Keratinocyte (primary cell): ENCODE measurements around the gene PTBP1. TPM values are rescaled to one million over a fixed set of nuclear protein-coding genes. Genes with fewer than 3 reads are reported as not detected.

Experiments
- DNase-seq: peaks from one replicate; pipeline ENCODE4 v3.0.0-alpha.2; 2011; ENCODE audit warnings: low read depth, missing footprints, low spot score
- FAIRE-seq: peaks from 2 replicates; lab custom pipeline; 2011; peaks lifted over from hg19 to GRCh38; lab: Jason Lieb, UNC
- H2AFZ ChIP-seq: 2 replicates; pipeline ENCODE4 v1.6.0; 2012; ENCODE audit warnings: low read length, control low read depth, inconsistent platforms; ENCODE audit not compliant: control insufficient read depth
- H3K27ac ChIP-seq: 2 replicates; pipeline ENCODE4 v1.5.1; 2011; ENCODE audit warnings: low read length; ENCODE audit not compliant: control insufficient read depth, insufficient read depth
- H3K27me3 ChIP-seq: 3 replicates; pipeline ENCODE4 v1.6.0; 2011; ENCODE audit warnings: low read length; ENCODE audit not compliant: control insufficient read depth, insufficient read depth; ENCODE audit errors: extremely low read depth
- H3K36me3 ChIP-seq, 2 experiments: 2 replicates in 1 of 2; 3 replicates in 1 of 2; pipeline ENCODE4 v1.5.1; 2011; ENCODE audit warnings: low read length in 2 of 2, mild to moderate bottlenecking in 1 of 2; ENCODE audit not compliant: control insufficient read depth in 2 of 2, insufficient read depth in 2 of 2; ENCODE audit errors: extremely low read depth in 1 of 2
- H3K4me1 ChIP-seq: 3 replicates; pipeline ENCODE4 v1.5.1; 2011; ENCODE audit warnings: low read length; ENCODE audit not compliant: control insufficient read depth, insufficient read depth; ENCODE audit errors: extremely low read depth
- H3K4me2 ChIP-seq: 3 replicates; pipeline ENCODE4 v1.6.0; 2011; ENCODE audit warnings: low read depth, low read length; ENCODE audit not compliant: control insufficient read depth, insufficient read depth; ENCODE audit errors: extremely low read depth
- H3K4me3 ChIP-seq, 3 experiments: fragments of 200-600 bp in 1 of 3; sonication (generic) in 1 of 3; 2 replicates in 2 of 3; 3 replicates in 1 of 3; pipeline ENCODE4 v1.5.1; 2011 to 2016; ENCODE audit warnings: low read length in 3 of 3, mild to moderate bottlenecking in 3 of 3, control low read depth in 2 of 3, inconsistent platforms in 1 of 3, low read depth in 1 of 3, mixed read lengths in 1 of 3, mixed run types in 1 of 3, moderate library complexity in 1 of 3; ENCODE audit not compliant: control insufficient read depth in 2 of 3, insufficient read depth in 2 of 3; ENCODE audit errors: extremely low read depth in 1 of 3
- H3K79me2 ChIP-seq: 2 replicates; pipeline ENCODE4 v1.6.0; 2012; ENCODE audit warnings: low read length; ENCODE audit not compliant: control insufficient read depth, insufficient read depth
- H3K9ac ChIP-seq: 3 replicates; pipeline ENCODE4 v1.6.0; 2011; ENCODE audit warnings: low read length; ENCODE audit not compliant: control insufficient read depth, insufficient read depth; ENCODE audit errors: extremely low read depth
- H3K9me1 ChIP-seq: 3 replicates; pipeline ENCODE4 v1.6.0; 2011; ENCODE audit warnings: low read length; ENCODE audit not compliant: control insufficient read depth, insufficient read depth; ENCODE audit errors: extremely low read depth
- H3K9me3 ChIP-seq: 2 replicates; pipeline ENCODE4 v1.5.1; 2012; ENCODE audit warnings: low read depth, low read length; ENCODE audit not compliant: control insufficient read depth
- H4K20me1 ChIP-seq: 3 replicates; pipeline ENCODE4 v1.6.0; 2011; ENCODE audit warnings: low read length; ENCODE audit not compliant: control insufficient read depth, insufficient read depth; ENCODE audit errors: extremely low read depth
- CTCF ChIP-seq, 3 experiments: IDR thresholded peaks in 1 of 3; conservative IDR thresholded peaks in 1 of 3; optimal IDR thresholded peaks in 1 of 3; 2 replicates in 2 of 3; 3 replicates in 1 of 3; pipeline versions ENCODE3 to v1.5.1; 2011; ENCODE audit warnings: low read length in 3 of 3, mild to moderate bottlenecking in 3 of 3, moderate library complexity in 2 of 3, control low read depth in 1 of 3, inconsistent platforms in 1 of 3; ENCODE audit not compliant: insufficient read depth in 2 of 3; ENCODE audit errors: extremely low read depth in 1 of 3
- EZH2 ChIP-seq: IDR thresholded peaks from one replicate; pipeline ENCODE4 v1.6.1; 2012; ENCODE audit warnings: inconsistent platforms, mild to moderate bottlenecking, low read length, moderate library complexity
- dilution Hi-C: fragments of 300-500 bp; cut with MboI; formaldehyde crosslinking; loops from one replicate; pipeline ENCODE4 v1.7.0; 2020; ENCODE audit warnings: low sequenced_read_pairs; ENCODE audit not compliant: extremely low pct_ligation_motif_present
- polyA plus RNA-seq, 5 experiments: library from polyadenylated mRNA; depleted of rRNA in 3 of 5; stranded (reverse) in 3 of 5; stranded (forward) in 1 of 5; unstranded in 1 of 5; fragments of >200 nt; gene quantifications; 1 replicate in 1 of 5; 2 replicates in 3 of 5; 3 replicates in 1 of 5; pipeline versions ENCODE4 v1.2.1 to v1.2.3, GENCODE V29; 2011 to 2012; ENCODE audit warnings: missing spikeins in 2 of 5, low read depth in 1 of 5, low replicate concordance in 1 of 5

Gene PTBP1
- polyA plus RNA-seq, 1 donor (not counting 4 experiments of a cell fraction or from before 2014, with no cell fraction given) = 117 TPM

DNA sequence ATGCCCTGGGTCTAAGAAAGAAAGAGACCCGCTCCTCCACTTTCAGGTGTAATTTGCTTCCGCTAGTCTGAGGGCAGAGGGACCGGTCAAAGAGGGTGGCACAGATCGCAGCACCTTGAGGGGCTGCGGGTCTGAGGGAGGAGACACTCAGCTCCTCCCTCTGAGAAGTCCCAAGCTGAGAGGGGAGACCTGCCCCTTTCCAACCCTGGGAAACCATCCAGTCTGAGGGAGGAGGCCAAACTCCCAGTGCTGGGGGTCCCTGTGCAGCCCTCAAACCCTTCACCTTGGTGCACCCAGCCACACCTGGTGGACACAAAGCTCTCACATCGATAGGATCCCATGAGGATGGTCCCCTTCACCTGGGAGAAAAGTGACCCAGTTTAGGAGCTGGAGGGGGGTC, 33.4 kb upstream of the PTBP1 start:
- Histone ChIP-seq H3K27ac (no peak overlapping the region), H3K4me1 (no peaks in the 10 kb centered on the region), H3K9me3 (no peaks in the 10 kb centered on the region), H3K79me2 (no peaks in the 10 kb centered on the region), H2AFZ (no peak overlapping the region), H4K20me1 (no peaks in the 10 kb centered on the region), H3K9me1 (no peaks in the 10 kb centered on the region), H3K4me2 (no peak overlapping the region), H3K27me3 (no peaks in the 10 kb centered on the region), H3K36me3 (peaks cover 13 to 26% of the 10 kb centered on the region in 2 experiments), H3K9ac (no peak overlapping the region), H3K4me3 (no peak overlapping the region)
- no peak for FAIRE-seq
- dilution Hi-C loops = no loop called here
- DNase-seq = no peak
- TF ChIP-seq CTCF (optimal IDR thresholded peaks at IDR 0.05 in 1 of 3, IDR thresholded peaks at IDR 0.05 in 1 of 3, conservative IDR thresholded peaks at IDR 0.05 in 1 of 3; ENCODE audit: extremely low read depth in 1 of 3, insufficient read depth in 2 of 3, low read length in 3 of 3) = no peak
- TF ChIP-seq EZH2 = no peak

DNA sequence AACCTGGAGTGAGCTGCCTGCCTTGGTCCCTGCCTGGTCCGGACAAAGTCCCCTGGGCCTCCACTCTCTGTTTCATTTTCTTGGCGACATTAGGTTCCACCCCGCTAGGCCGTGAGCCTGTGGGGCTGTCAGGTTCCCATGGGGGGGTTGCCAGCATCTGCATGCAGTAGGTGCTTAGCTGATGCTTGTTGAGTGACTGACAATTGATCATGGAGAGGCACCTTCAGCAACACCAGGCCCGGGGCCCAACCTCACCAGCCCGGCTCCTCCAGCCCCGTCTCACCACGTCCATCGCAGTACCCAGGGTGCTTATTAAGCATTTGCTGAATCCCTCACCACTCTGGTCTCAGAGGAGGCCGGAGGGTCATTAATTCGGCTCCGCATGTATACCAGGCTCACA, 33.0 kb upstream of the PTBP1 start:
- Histone ChIP-seq H2AFZ (no peak overlapping the region), H3K79me2 (no peaks in the 10 kb centered on the region), H3K4me3 (no peak overlapping the region), H3K36me3 (peaks cover 13 to 26% of the 10 kb centered on the region in 2 experiments), H3K4me1 (no peaks in the 10 kb centered on the region), H4K20me1 (no peaks in the 10 kb centered on the region), H3K9ac (no peak overlapping the region), H3K9me1 (no peaks in the 10 kb centered on the region), H3K27me3 (no peaks in the 10 kb centered on the region), H3K4me2 (no peak overlapping the region), H3K27ac (no peak overlapping the region), H3K9me3 (no peaks in the 10 kb centered on the region)
- no peak for DNase-seq
- dilution Hi-C loops = no loop called here
- TF ChIP-seq CTCF (optimal IDR thresholded peaks at IDR 0.05 in 1 of 3, IDR thresholded peaks at IDR 0.05 in 1 of 3, conservative IDR thresholded peaks at IDR 0.05 in 1 of 3; ENCODE audit: extremely low read depth in 1 of 3, insufficient read depth in 2 of 3, low read length in 3 of 3) = no peak
- TF ChIP-seq EZH2 = no peak
- no peak for FAIRE-seq
